ENCODE measurements around the gene PLEK2. TPM values are rescaled to one million over a fixed set of nuclear protein-coding genes. Genes with fewer than 3 reads are reported as not detected.

PLEK2 gene
- total and polyA plus RNA-seq, 3 experiments from 2014 or later = 0.58 to 1.2 (median 0.81) TPM

- ChIA-PET CTCF (interaction anchor here (2.8 to 6.8 kb wide), 2 partner anchors 10 to 133 kb away, joined by 9 to 44 read pairs; no protein-coding TSS in a partner anchor), POLR2A (interaction anchor here (0.7 kb wide), 1 partner anchor 205 kb away, joined by 3 read pairs; no protein-coding TSS in a partner anchor)
- H3K36me3 Mint-ChIP-seq = no peaks in the 10 kb centered on the region
- no peaks in the 10 kb centered on the region for H3K27me3 ChIP-seq (ENCODE audit: insufficient read depth, low read length, poor library complexity, severe bottlenecking)
- H3K4me3 ChIP-seq (ENCODE audit: low read length) = no peak overlapping the region
- H3K36me3 ChIP-seq (ENCODE audit: insufficient read depth, low read length) = no peaks in the 10 kb centered on the region
- H3K4me1 ChIP-seq (ENCODE audit: insufficient read depth, low read length) = no peaks in the 10 kb centered on the region
- H3K27ac ChIP-seq (ENCODE audit: low read depth, low read length) = no peak overlapping the region
- H3K4me3 Mint-ChIP-seq = no peak overlapping the region
- peaks cover 8 to 26% of the 10 kb centered on the region in 2 donors for H3K27me3 Mint-ChIP-seq
- H3K4me1 Mint-ChIP-seq = no peaks in the 10 kb centered on the region
- no peaks in the 10 kb centered on the region for H3K9me3 ChIP-seq (ENCODE audit: low read length)
- H3K27ac Mint-ChIP-seq = no peak overlapping the region
- no peaks in the 10 kb centered on the region for H3K9me3 Mint-ChIP-seq
- no peak for DNase-seq
These were observed 27.0 kb upstream of the PLEK2 start for GRCh38 chr14:67438969-67439368.

DNA sequence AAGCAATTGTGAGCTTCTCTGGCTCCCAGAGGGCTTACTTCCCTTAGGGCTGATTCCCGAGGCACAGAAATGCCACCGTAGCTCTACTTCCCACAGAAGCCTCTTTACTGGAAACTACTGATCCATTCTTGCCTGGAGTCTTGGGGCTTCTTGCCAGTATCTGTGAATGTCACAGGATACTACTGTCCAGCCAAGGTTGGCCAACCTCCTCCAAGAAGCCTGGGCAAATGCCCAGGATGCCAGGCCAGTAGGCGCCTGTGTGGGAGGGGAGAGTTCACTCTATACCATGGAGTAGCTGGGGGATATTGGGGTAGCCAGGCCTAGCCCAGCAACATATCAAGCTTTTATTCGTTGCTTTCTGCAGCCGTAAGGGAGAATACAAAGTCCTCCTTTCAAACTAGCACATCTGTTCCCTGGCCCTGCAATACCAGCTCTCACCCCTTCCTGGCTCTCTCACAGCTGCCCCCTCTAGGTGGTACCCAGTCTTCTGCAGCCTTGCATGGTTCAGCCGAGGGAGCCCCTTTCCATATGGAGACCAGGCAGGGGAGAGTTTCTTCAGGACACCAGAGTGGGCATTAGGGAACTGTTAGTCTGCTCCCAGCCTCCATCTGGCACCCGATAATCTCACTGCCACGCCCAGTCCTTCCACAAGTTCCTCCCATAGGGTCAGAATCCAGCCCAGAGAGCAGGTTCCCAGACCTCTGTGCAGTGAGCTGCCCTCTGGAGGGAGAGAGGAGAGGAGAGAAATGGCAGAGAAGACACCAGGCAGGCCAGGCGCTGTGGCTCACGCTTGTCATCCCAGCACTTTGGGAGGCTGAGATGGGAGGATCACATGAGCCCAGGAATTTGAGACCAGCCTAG lies 24.3 kb upstream of the PLEK2 start:
- Mint-ChIP-seq H3K9me3 (no peaks in the 10 kb centered on the region), H3K4me3 (no peak overlapping the region), H3K27me3 (peaks cover 5 to 18% of the 10 kb centered on the region in 2 donors), H3K4me1 (no peaks in the 10 kb centered on the region), H3K36me3 (no peaks in the 10 kb centered on the region), H3K27ac (no peak overlapping the region)
- no peaks in the 10 kb centered on the region for H3K4me1 ChIP-seq (ENCODE audit: insufficient read depth, low read length)
- no peak overlapping the region for H3K27ac ChIP-seq (ENCODE audit: low read depth, low read length)
- H3K27me3 ChIP-seq (ENCODE audit: insufficient read depth, low read length, poor library complexity, severe bottlenecking) = no peaks in the 10 kb centered on the region
- CTCF ChIA-PET = interaction anchor here (1.0 to 6.8 kb wide), 3 partner anchors 8 to 268 kb away, joined by 3 to 44 read pairs (median 4); no protein-coding TSS in a partner anchor
- H3K4me3 ChIP-seq (ENCODE audit: low read length) = no peak overlapping the region
- POLR2A ChIA-PET = no interaction called here
- H3K9me3 ChIP-seq (ENCODE audit: low read length) = no peaks in the 10 kb centered on the region
- H3K36me3 ChIP-seq (ENCODE audit: insufficient read depth, low read length) = no peaks in the 10 kb centered on the region
- DNase-seq = no peak

DNA sequence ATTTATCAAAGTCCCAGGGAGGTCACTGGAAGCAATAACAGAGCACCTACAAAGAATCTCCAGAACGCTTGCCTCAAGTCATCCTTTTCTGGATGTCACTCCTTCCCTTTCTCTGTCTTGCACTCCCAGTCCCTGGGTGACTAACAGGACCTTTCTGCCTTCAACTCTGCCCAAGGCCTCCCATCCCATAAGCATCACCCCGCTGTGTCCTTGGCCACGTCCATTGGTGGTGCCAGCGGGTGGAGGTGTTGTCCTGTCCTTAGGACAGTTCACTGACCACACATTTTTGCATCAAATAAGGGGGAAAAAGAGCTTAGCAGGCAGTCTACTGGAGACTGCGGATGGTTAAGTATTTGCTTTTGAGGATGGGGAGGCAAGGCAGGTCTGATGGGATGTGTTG lies 23.6 kb upstream of the PLEK2 start:
- no peaks in the 10 kb centered on the region for H3K36me3 Mint-ChIP-seq
- Histone ChIP-seq H3K36me3 (ENCODE audit: insufficient read depth, low read length) (no peaks in the 10 kb centered on the region), H3K27me3 (ENCODE audit: insufficient read depth, low read length, poor library complexity, severe bottlenecking) (no peaks in the 10 kb centered on the region), H3K27ac (ENCODE audit: low read depth, low read length) (no peak overlapping the region), H3K4me1 (ENCODE audit: insufficient read depth, low read length) (no peaks in the 10 kb centered on the region), H3K9me3 (ENCODE audit: low read length) (no peaks in the 10 kb centered on the region), H3K4me3 (ENCODE audit: low read length) (no peak overlapping the region)
- H3K27ac Mint-ChIP-seq = no peak overlapping the region
- H3K4me3 Mint-ChIP-seq = no peak overlapping the region
- H3K4me1 Mint-ChIP-seq = no peaks in the 10 kb centered on the region
- CTCF ChIA-PET = interaction anchor here (1.0 to 6.8 kb wide), 3 partner anchors 7 to 269 kb away, joined by 3 to 44 read pairs (median 4); no protein-coding TSS in a partner anchor
- H3K9me3 Mint-ChIP-seq = no peaks in the 10 kb centered on the region
- H3K27me3 Mint-ChIP-seq = peaks cover 5 to 18% of the 10 kb centered on the region in 2 donors
- no peak for DNase-seq
- POLR2A ChIA-PET = no interaction called here

DNA sequence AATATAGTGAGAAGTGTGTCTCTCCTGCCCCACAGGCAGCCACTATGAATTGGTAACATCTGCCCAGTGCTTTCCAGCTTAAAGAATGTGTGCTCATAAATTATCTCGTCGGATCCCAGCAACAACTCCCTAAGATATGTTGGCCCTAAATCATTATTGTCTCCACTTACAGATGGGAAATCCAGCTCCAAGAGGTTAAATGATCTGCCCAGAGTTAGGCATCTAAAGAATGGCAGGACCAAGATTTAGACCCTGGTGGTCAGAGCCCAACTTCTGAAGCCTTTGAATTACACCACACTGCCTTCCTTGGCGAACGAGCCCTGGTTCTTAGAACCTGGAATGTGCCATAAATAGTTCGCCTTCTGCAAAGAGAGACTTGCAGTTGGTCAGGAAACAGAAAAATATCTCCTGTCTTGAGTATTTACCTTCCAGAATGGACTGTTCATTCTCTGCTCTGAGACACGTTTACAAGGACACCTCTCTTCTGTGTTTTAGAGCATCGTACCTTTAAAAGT lies 20.1 kb upstream of the PLEK2 start:
- Mint-ChIP-seq H3K36me3 (no peaks in the 10 kb centered on the region), H3K27me3 (peaks cover 6 to 8% of the 10 kb centered on the region in 2 donors), H3K27ac (peak overlapping the region in 1 of 8 donors; percentile 31), H3K4me3 (no peak overlapping the region), H3K9me3 (no peaks in the 10 kb centered on the region), H3K4me1 (no peaks in the 10 kb centered on the region)
- H3K9me3 ChIP-seq (ENCODE audit: low read length) = no peaks in the 10 kb centered on the region
- H3K27me3 ChIP-seq (ENCODE audit: insufficient read depth, low read length, poor library complexity, severe bottlenecking) = no peaks in the 10 kb centered on the region
- no peak for DNase-seq
- POLR2A ChIA-PET = no interaction called here
- CTCF ChIA-PET = interaction anchor here (15.2 kb wide), 1 partner anchor 136 kb away, joined by 263 read pairs; no protein-coding TSS in a partner anchor
- no peaks in the 10 kb centered on the region for H3K36me3 ChIP-seq (ENCODE audit: insufficient read depth, low read length)
- H3K4me3 ChIP-seq (ENCODE audit: low read length) = no peak overlapping the region
- H3K4me1 ChIP-seq (ENCODE audit: insufficient read depth, low read length) = no peaks in the 10 kb centered on the region
- no peak overlapping the region for H3K27ac ChIP-seq (ENCODE audit: low read depth, low read length)

- no peaks in the 10 kb centered on the region for H3K4me1 Mint-ChIP-seq
- no peaks in the 10 kb centered on the region for H3K9me3 ChIP-seq (ENCODE audit: low read length)
- no peaks in the 10 kb centered on the region for H3K36me3 ChIP-seq (ENCODE audit: insufficient read depth, low read length)
- no peaks in the 10 kb centered on the region for H3K36me3 Mint-ChIP-seq
- ChIA-PET POLR2A (no interaction called here), CTCF (interaction anchor here (0.6 to 15.2 kb wide), 5 partner anchors 9 to 284 kb away, joined by 3 to 263 read pairs (median 33); no protein-coding TSS in a partner anchor)
- H3K4me3 Mint-ChIP-seq = no peak overlapping the region
- H3K4me3 ChIP-seq (ENCODE audit: low read length) = no peak overlapping the region
- H3K27me3 ChIP-seq (ENCODE audit: insufficient read depth, low read length, poor library complexity, severe bottlenecking) = no peaks in the 10 kb centered on the region
- no peak for DNase-seq
- peaks cover 10 to 20% of the 10 kb centered on the region in 2 donors for H3K27me3 Mint-ChIP-seq
- H3K9me3 Mint-ChIP-seq = no peaks in the 10 kb centered on the region
- peak overlapping the region in 1 of 8 donors; percentile 32 for H3K27ac Mint-ChIP-seq
- no peak overlapping the region for H3K27ac ChIP-seq (ENCODE audit: low read depth, low read length)
- H3K4me1 ChIP-seq (ENCODE audit: insufficient read depth, low read length) = no peaks in the 10 kb centered on the region
These were observed 17.7 kb upstream of the PLEK2 start for GRCh38 chr14:67429510-67430205.

DNA sequence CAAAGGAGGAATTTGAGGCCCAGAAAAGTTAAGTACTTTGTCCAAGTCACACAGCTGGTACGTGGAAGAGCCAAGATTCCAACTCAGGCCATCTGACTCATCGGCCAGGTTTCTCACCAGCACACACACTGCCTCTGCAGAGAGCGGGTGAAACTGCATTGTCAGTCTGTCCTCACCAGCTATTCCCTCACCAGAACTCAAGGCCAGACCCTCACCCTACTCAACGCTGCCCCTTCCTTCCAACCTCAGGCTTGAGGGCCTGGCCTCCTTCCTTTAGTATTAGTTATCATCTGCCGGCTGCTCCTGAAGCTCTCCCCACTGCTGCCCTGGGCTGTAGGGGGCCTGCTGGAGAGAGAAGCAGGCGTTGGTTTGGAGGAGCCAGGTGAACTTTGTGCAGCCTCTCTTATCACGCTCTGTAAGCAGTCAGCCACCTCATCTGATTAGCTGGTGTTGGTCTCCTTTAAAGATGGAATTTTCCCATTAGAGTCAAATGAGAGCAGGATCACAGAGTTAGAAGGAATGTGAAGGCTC lies 16.6 kb upstream of the PLEK2 start:
- Mint-ChIP-seq H3K4me3 (no peak overlapping the region), H3K27ac (peak overlapping the region in 1 of 8 donors; percentile 47), H3K4me1 (no peaks in the 10 kb centered on the region), H3K36me3 (no peaks in the 10 kb centered on the region), H3K27me3 (peaks cover 10 to 23% of the 10 kb centered on the region in 2 donors), H3K9me3 (no peaks in the 10 kb centered on the region)
- Histone ChIP-seq H3K9me3 (ENCODE audit: low read length) (no peaks in the 10 kb centered on the region), H3K27ac (ENCODE audit: low read depth, low read length) (no peak overlapping the region), H3K4me1 (ENCODE audit: insufficient read depth, low read length) (no peaks in the 10 kb centered on the region), H3K36me3 (ENCODE audit: insufficient read depth, low read length) (no peaks in the 10 kb centered on the region), H3K27me3 (ENCODE audit: insufficient read depth, low read length, poor library complexity, severe bottlenecking) (no peaks in the 10 kb centered on the region), H3K4me3 (ENCODE audit: low read length) (no peak overlapping the region)
- no peak for DNase-seq
- POLR2A ChIA-PET = no interaction called here
- CTCF ChIA-PET = interaction anchor here (0.8 to 15.2 kb wide), 16 partner anchors 10 to 275 kb away, joined by 3 to 263 read pairs (median 10); partner anchors contain the start of gene TMEM229B

DNA sequence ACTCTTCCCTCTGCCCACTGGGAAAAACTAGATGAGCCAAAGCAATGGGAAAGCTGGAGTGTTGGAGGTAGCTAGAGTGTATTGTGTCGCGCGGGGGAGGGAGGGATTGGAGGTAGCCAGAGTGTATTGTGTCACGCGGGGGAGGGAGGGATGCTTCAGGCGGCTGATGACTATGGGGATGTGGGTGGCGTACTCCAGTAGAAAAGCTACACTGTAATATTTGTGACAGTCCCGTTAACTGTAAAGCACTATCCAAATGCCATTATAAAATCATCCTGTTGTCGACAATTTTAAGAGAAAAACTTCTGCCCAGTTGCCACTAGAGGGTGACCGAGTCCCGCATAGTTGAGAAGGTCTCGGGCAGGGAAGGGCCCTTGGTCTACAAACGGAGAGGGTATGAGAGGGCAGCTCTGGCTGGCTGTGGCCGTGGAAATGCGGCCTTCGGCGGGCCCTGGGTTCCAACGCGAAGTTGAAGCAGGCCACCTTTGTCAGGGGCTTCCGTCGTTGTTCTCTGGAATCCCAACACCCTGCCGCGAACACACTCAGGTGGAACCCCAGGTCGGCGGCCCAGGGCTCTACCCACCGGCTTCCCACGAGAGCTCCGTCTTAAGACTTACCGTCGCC lies 15.1 kb upstream of the PLEK2 start:
- no peaks in the 10 kb centered on the region for H3K36me3 Mint-ChIP-seq
- H3K27me3 Mint-ChIP-seq = peaks cover 10 to 29% of the 10 kb centered on the region in 2 donors
- no peaks in the 10 kb centered on the region for H3K27me3 ChIP-seq (ENCODE audit: insufficient read depth, low read length, poor library complexity, severe bottlenecking)
- POLR2A ChIA-PET = interaction anchor here (1.5 kb wide), 1 partner anchor 145 kb away, joined by 5 read pairs; no protein-coding TSS in a partner anchor
- CTCF ChIA-PET = interaction anchor here (0.6 to 15.2 kb wide), 49 partner anchors 9 to 297 kb away, joined by 3 to 263 read pairs (median 5); partner anchors contain the start of genes PIGH, PLEK2, PLEKHH1 and RDH11
- no peaks in the 10 kb centered on the region for H3K36me3 ChIP-seq (ENCODE audit: insufficient read depth, low read length)
- H3K9me3 ChIP-seq (ENCODE audit: low read length) = no peaks in the 10 kb centered on the region
- peak; percentile 54 to 84 (median 63) for DNase-seq
- no peaks in the 10 kb centered on the region for H3K4me1 Mint-ChIP-seq
- H3K4me3 Mint-ChIP-seq = no peak overlapping the region
- H3K27ac ChIP-seq (ENCODE audit: low read depth, low read length) = no peak overlapping the region
- H3K9me3 Mint-ChIP-seq = no peaks in the 10 kb centered on the region
- no peaks in the 10 kb centered on the region for H3K4me1 ChIP-seq (ENCODE audit: insufficient read depth, low read length)
- H3K27ac Mint-ChIP-seq = peak overlapping the region in 2 of 8 donors; percentile 20 to 21
- H3K4me3 ChIP-seq (ENCODE audit: low read length) = no peak overlapping the region
